ENCODE data around the gene GNAL.

GNAL gene

GRCh38 chr18:11668441-11669169, 20.5 kb upstream of the GNAL start:
- H3K4me3 ChIP-seq (ENCODE audit: low read depth, low read length), result no peak overlapping the region
- in situ Hi-C loops (cut with HindIII; ENCODE audit: low sequenced_read_pairs), result no loop called here
- DNase-seq (ENCODE audit: low read depth, low spot score), result no peak
- TF ChIP-seq, protein P1, sequence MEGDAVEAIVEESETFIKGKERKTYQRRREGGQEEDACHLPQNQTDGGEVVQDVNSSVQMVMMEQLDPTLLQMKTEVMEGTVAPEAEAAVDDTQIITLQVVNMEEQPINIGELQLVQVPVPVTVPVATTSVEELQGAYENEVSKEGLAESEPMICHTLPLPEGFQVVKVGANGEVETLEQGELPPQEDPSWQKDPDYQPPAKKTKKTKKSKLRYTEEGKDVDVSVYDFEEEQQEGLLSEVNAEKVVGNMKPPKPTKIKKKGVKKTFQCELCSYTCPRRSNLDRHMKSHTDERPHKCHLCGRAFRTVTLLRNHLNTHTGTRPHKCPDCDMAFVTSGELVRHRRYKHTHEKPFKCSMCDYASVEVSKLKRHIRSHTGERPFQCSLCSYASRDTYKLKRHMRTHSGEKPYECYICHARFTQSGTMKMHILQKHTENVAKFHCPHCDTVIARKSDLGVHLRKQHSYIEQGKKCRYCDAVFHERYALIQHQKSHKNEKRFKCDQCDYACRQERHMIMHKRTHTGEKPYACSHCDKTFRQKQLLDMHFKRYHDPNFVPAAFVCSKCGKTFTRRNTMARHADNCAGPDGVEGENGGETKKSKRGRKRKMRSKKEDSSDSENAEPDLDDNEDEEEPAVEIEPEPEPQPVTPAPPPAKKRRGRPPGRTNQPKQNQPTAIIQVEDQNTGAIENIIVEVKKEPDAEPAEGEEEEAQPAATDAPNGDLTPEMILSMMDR (IDR thresholded peaks at IDR 0.05; ENCODE audit: low read depth, low read length), result no peak

GRCh38 chr18:11669271-11669947, 19.7 kb upstream of the GNAL start:
- in situ Hi-C loops (cut with HindIII; ENCODE audit: low sequenced_read_pairs), result no loop called here
- TF ChIP-seq, protein P1 (IDR thresholded peaks at IDR 0.05; ENCODE audit: low read depth, low read length), result no peak
- no peak overlapping the region for H3K4me3 ChIP-seq (ENCODE audit: low read depth, low read length)
- DNase-seq (ENCODE audit: low read depth, low spot score), result no peak

DNA sequence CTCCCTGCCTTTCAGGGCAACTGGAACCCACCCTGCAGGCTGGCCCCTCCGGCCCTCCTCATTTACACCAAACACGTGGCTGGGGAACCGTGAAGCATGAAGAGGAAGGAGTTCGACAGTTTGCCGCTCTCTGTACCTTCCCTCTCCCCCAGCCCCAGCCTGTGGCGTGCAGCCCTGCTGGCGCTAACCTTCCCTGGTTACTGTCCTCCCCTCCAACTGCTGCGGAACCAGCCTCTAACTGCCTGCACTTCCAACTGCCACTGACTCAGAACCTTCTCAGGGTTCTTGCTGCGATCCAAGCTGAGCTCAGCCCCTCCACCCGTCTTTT, 19.2 kb upstream of the GNAL start:
- DNase-seq (ENCODE audit: low read depth, low spot score), result no peak
- in situ Hi-C loops (cut with HindIII; ENCODE audit: low sequenced_read_pairs), result no loop called here
- TF ChIP-seq, protein P1 (IDR thresholded peaks at IDR 0.05; ENCODE audit: low read depth, low read length), result no peak
- H3K4me3 ChIP-seq (ENCODE audit: low read depth, low read length), result no peak overlapping the region

GRCh38 chr18:11671156-11671555, 17.9 kb upstream of the GNAL start:
- TF ChIP-seq, protein P1 (IDR thresholded peaks at IDR 0.05; ENCODE audit: low read depth, low read length), result no peak
- DNase-seq (ENCODE audit: low read depth, low spot score), result no peak
- H3K4me3 ChIP-seq (ENCODE audit: low read depth, low read length), result no peak overlapping the region
- in situ Hi-C loops (cut with HindIII; ENCODE audit: low sequenced_read_pairs), result no loop called here

DNA sequence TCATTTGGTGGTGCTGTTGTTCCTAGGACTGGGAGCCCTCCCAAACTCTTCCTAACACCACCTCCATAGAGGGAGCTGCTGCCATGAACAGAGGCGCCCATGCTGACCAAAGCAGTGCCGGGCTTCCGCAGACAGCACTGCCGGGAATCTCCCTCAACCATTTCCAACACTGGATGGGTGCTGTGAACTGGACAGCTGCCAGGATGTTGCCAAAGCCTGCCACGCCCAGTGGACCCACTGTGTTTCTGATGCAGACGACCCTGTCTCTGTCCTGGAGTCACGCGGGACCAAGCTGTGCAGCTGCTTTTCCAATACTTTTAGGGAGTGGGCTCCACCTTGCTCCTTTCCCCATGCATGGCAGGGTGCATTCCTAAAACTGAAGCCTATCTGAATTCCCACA, 16.9 kb upstream of the GNAL start:
- H3K4me3 ChIP-seq (ENCODE audit: low read depth, low read length), result no peak overlapping the region
- DNase-seq (ENCODE audit: low read depth, low spot score), result no peak
- in situ Hi-C loops (cut with HindIII; ENCODE audit: low sequenced_read_pairs), result no loop called here
- TF ChIP-seq, protein P1 (IDR thresholded peaks at IDR 0.05; ENCODE audit: low read depth, low read length), result no peak

DNA sequence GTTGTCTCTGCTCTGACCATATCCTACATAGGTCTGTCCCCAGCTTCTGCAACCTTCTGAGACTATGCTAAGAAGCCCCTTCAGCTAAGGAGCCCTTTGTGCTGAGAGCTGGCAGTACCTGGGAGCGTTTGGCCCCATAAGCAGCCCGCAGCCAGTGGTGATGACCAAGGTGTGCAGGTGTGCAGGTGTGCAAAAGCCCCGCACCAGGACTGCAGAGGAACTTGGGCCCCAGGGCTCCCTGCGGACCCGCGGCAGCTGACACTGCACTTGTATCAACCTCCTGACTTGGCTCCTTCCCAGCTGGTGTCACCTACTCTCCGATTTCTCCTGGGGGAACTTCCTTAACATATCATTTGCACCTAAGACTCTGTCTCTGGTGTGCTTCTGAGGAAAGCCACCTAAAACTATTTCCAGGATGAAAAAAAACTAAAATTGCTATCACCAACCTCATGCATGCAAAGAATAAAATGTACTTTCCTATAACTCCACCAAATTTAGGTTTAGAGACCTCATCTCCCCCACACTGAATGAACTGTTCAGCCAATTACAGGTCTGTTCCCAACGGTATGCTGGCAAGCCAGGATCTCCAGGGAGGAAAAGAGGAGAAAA, 16.1 kb upstream of the GNAL start:
- H3K4me3 ChIP-seq (ENCODE audit: low read depth, low read length), result no peak overlapping the region
- TF ChIP-seq, protein P1 (IDR thresholded peaks at IDR 0.05; ENCODE audit: low read depth, low read length), result no peak
- in situ Hi-C loops (cut with HindIII; ENCODE audit: low sequenced_read_pairs), result no loop called here
- DNase-seq (ENCODE audit: low read depth, low spot score), result no peak
